ENCODE results near the gene SRD5A1.

DNA sequence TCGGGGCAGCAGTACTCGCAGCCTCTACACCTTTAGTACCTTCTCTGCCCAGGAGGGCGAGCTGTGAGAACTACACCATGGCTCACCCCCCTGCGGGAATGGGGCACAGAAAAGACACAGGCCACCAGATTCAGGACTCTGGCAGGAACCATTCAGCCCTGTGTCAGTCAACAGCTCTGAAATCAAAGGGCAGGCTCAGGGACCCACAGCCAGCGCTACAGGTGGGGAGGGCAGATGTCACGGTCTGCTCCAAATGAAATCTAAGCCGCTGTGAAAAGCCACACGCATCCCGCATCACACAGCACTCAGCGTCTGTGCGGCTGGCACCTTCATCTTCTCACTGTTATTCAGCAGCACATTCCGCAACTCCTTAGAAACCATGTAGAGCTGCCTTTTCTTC, 28.3 kb upstream of the SRD5A1 start:
- TF ChIP-seq CTCF (conservative IDR thresholded peaks at IDR 0.05; ENCODE audit: low read length) (no peak), EZH2phosphoT487 (IDR thresholded peaks at IDR 0.05; ENCODE audit: borderline replicate concordance, low read depth, low read length) (no peak)

Measured in OCI-LY7 (cell line).